Right lobe of liver (tissue), 4 donors: ENCODE data around the gene NSD1.

Experiments used
- CTCF ChIP-seq, 4 donors: fragments of 200-600 bp in 3 of 4; fragments of 450-650 bp in 1 of 4; IDR thresholded peaks; one replicate each; pipeline versions ENCODE4 v1.5.1 to v1.8.0; 2016 to 2022; ENCODE audit warnings: antibody characterized with exemption in 4 of 4, mild to moderate bottlenecking in 2 of 4
- POLR2A ChIP-seq: fragments of 450-650 bp; IDR thresholded peaks from one replicate; pipeline ENCODE4 v1.6.1; 2017; ENCODE audit warnings: antibody characterized with exemption, mild to moderate bottlenecking
- donor health status: DM: no; HTN: no; CAD: no.
- donor health status: DM: no; HTN: no; CAD: no.
- donor health status: DM: no; HTN: yes; CAD: no.

GRCh38 chr5:177261510-177261909, 127.9 kb downstream of the NSD1 start:
- TF ChIP-seq CTCF (IDR thresholded peaks at IDR 0.05) (no peak), POLR2A (no peak)
